Measurements from ENCODE around the gene WIPF3.

- TF ChIP-seq CTCF (conservative IDR thresholded peaks at IDR 0.05; ENCODE audit: low read length) (no peak), EZH2phosphoT487 (IDR thresholded peaks at IDR 0.05; ENCODE audit: borderline replicate concordance) (no peak)
These were observed 119.9 kb downstream of the WIPF3 start for GRCh38 chr7:29926216-29926615.

Measured in Loucy (cell line).